H1 (cell line): ENCODE results near the gene AURKB. TPM values are rescaled to one million over a fixed set of nuclear protein-coding genes. Genes with fewer than 3 reads are reported as not detected.
A peak's percentile ranks its signal among the peaks of the same experiment; 100 is the strongest.

ENCODE experiments used
- ASH2L ChIP-seq: fragments of 200-600, 300-600 bp; sonication (generic); IDR thresholded peaks from one replicate; pipeline ENCODE4 v1.7.1; 2017; ENCODE audit warnings: low read length
- ATF2 ChIP-seq: IDR thresholded peaks from 2 replicates; pipeline ENCODE4 v1.6.1; 2012; ENCODE audit warnings: low read length, inconsistent platforms
- ATF3 ChIP-seq: IDR thresholded peaks from 2 replicates; pipeline ENCODE4 v1.6.1; 2011; ENCODE audit warnings: low read depth, mild to moderate bottlenecking, low read length; ENCODE audit not compliant: insufficient read depth
- BRCA1 ChIP-seq: IDR thresholded peaks from 2 replicates; pipeline ENCODE4 v1.6.1; 2012; ENCODE audit warnings: low read depth, low read length, improper control_type of control experiment
- CEBPB ChIP-seq: IDR thresholded peaks from 2 replicates; pipeline ENCODE4 v1.6.1; 2012; ENCODE audit warnings: low read depth, low read length
- EGR1 ChIP-seq: IDR thresholded peaks from 2 replicates; pipeline ENCODE4 v1.6.1; 2011; ENCODE audit warnings: low read depth, low read length, borderline replicate concordance
- EZH2 ChIP-seq: fragments of 200-600 bp; sonication (generic); IDR thresholded peaks from 2 replicates; pipeline ENCODE4 v1.7.1; 2012; ENCODE audit warnings: low read depth, mild to moderate bottlenecking, moderate library complexity, low read length, inconsistent platforms; ENCODE audit not compliant: severe bottlenecking
- GTF2F1 ChIP-seq: IDR thresholded peaks from 2 replicates; pipeline ENCODE4 v1.6.1; 2012; ENCODE audit warnings: low read depth, low read length, improper control_type of control experiment, borderline replicate concordance
- JUND ChIP-seq: IDR thresholded peaks from 2 replicates; pipeline ENCODE4 v1.6.1; 2011; ENCODE audit warnings: mild to moderate bottlenecking, improper control_type of control experiment, low read length
- KDM5A ChIP-seq: fragments of 200-600 bp; IDR thresholded peaks from 2 replicates; pipeline ENCODE4 v1.7.1; 2012; ENCODE audit warnings: mild to moderate bottlenecking, low read length, inconsistent platforms, mixed read lengths
- PHF8 ChIP-seq: fragments of 200-600 bp; sonication (generic); conservative IDR thresholded peaks from 2 replicates; pipeline ENCODE4 v1.7.1; 2012; ENCODE audit warnings: low read depth, mild to moderate bottlenecking, inconsistent platforms, low read length, moderate library complexity
- POU5F1 ChIP-seq: IDR thresholded peaks from 2 replicates; pipeline ENCODE4 v1.6.1; 2011; ENCODE audit warnings: low read depth, mild to moderate bottlenecking, low read length, moderate library complexity
- RXRA ChIP-seq: IDR thresholded peaks from 2 replicates; pipeline ENCODE4 v1.6.1; 2011; ENCODE audit warnings: low read depth, mild to moderate bottlenecking, low read length, moderate library complexity; ENCODE audit not compliant: insufficient read depth
- SAP30 ChIP-seq: fragments of 300-600 bp; sonication (generic); IDR thresholded peaks from 2 replicates; pipeline ENCODE4 v1.7.1; 2012; ENCODE audit warnings: low read length, moderate library complexity, mild to moderate bottlenecking, inconsistent platforms; ENCODE audit not compliant: insufficient read depth, insufficient replicate concordance
- TAF7 ChIP-seq: optimal IDR thresholded peaks from 2 replicates; pipeline ENCODE3; 2011; ENCODE audit warnings: low read depth, mild to moderate bottlenecking, inconsistent platforms, low read length, moderate library complexity, borderline replicate concordance
- polyA plus RNA-seq, 7 experiments: library from polyadenylated mRNA; depleted of rRNA in 3 of 7; stranded (reverse) in 5 of 7; unstranded in 2 of 7; fragments of >200 nt in 5 of 7; fragments of 200-250 nt in 2 of 7; gene quantifications; 1 replicate in 5 of 7; 2 replicates in 1 of 7; 4 replicates in 1 of 7; pipeline versions ENCODE4 v1.2.1 to v1.2.3, GENCODE V29; 2011 to 2013; ENCODE audit warnings: missing spikeins in 2 of 7, mixed read lengths in 2 of 7
- total RNA-seq: library from RNA; stranded (reverse); fragmentation: NEBNext Ultra II Directional; extraction: Animal tissue kit (Norgen Biotek cat#: 25700); gene quantifications from 2 replicates; pipeline ENCODE4 v1.2.1, GENCODE V29; 2021
- TF ChIP-seq, protein P1 (sequence below): IDR thresholded peaks from 2 replicates; pipeline ENCODE4 v1.6.1; 2011; ENCODE audit warnings: low read length, improper control_type of control experiment

The AURKB gene
- total and polyA plus RNA-seq, 2 of the 8 experiments (the other 6 are each of a cell fraction or from before 2014, with no cell fraction given), result 102 to 160 TPM

- TF ChIP-seq ATF3 (no peak), RXRA (no peak), POU5F1 (no peak), ATF2 (no peak), SAP30 (peak; percentile 55), JUND (no peak), CEBPB (no peak), KDM5A (no peak), PHF8 (no peak), TAF7 (no peak), EZH2 (no peak), BRCA1 (peak; percentile 83), EGR1 (no peak), GTF2F1 (no peak), ASH2L (peak; percentile 43)
- TF ChIP-seq, protein P1, sequence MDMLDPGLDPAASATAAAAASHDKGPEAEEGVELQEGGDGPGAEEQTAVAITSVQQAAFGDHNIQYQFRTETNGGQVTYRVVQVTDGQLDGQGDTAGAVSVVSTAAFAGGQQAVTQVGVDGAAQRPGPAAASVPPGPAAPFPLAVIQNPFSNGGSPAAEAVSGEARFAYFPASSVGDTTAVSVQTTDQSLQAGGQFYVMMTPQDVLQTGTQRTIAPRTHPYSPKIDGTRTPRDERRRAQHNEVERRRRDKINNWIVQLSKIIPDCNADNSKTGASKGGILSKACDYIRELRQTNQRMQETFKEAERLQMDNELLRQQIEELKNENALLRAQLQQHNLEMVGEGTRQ, result no peak
Observed at GRCh38 chr17:8176197-8176940, 34.0 kb downstream of the AURKB start, which contains the start of gene TMEM107 (continued).
